HG03565 (cell line): ENCODE measurements around the gene FSTL4.

Source experiments
- ATAC-seq: cut with Tn5 transposase; IDR thresholded peaks from one replicate; pipeline ENCODE4 v1.9.1; 2021; ENCODE audit warnings: mild to moderate bottlenecking, moderate library complexity; ENCODE audit not compliant: unreplicated experiment

The FSTL4 gene

DNA sequence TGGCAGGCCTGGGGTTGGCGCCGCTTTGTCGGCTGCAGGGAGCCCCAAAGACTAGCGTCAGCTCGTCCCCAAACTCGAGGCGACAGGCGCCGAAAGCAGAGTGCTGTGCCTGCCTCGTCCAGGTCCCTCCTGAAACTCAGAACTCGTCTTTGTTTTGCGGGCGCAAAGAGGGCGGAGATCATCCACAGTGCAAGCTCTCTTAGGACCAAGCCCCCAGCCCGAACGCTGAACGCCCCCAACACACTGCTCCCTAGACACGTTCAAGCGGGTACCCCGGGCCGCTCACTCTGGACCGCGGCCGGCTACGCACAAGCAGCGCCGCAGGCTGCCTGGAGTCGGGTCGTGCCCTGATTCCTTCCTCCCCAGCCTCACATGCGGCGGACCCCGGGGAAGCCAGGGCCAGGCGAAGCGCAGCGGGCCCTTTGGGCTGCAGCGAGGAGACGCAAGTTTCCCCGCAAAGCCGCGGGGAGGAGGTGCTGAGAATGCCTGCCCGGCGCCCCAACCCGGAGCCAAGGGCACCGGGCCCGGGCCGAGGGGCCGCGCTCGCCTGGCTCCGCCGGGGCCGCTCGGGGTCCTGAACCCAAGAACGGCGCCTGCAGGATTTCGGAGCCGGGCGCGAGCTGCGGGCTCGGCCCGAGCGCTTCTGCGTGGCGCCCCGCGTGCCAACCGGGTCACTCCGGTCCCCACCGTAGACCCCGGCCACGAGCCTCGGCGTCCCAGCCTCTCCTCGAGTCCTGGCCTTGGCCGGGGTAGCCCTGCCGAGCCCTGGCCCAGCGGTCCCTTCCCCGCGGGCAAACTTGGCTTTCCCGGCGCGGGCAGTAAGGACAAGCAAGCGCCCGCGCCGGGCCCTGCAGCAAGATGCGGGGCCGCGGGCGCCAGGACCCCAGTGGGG is 738 bp downstream of the FSTL4 start:
- no peak for ATAC-seq

DNA sequence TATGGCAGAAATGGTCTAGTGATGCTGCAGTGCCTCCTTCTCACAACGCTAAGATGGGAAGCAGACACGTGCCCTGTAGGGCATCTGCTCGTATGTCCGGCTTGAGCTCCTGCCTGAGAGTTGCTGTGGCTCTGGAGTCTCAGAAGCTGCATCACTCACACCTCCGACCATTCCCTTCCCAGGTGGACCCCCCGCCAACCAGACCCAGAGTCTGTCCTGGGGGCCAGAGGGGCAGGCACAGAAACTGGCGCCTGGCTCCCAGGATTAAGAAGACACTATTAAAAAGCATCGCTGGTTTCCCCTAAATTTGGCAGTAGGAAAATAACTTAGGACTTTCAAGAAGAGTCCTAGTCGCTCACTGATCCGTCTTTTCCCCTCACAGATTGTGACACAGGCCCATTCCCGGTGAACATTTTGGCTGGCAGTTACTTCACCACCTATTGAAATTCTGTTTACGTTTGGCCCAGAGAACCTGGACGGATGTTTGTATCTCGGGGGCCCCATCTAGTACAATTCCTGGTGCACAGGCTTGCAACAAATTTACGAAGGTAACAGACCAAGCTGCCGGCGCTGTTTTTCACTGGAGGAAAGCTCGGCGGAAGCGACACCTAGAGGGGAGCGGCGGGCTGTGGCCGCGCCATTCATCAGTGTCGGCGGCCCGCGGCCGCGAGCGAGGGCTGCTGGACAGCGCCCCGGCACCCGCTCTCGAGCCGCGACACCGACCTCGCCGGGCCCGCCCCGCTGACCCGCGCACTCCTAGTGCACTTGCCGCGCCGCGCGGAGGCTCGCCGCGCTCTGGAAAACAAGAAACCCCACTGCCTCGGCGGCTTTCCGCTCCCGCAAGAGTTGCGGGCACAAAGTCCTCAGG is 1.6 kb downstream of the FSTL4 start:
- ATAC-seq: no peak

GRCh38 chr5:133607451-133607850 is 4.9 kb downstream of the FSTL4 start:
- no peak for ATAC-seq

- ATAC-seq: no peak
These were observed 5.5 kb downstream of the FSTL4 start for GRCh38 chr5:133606835-133607234.

DNA sequence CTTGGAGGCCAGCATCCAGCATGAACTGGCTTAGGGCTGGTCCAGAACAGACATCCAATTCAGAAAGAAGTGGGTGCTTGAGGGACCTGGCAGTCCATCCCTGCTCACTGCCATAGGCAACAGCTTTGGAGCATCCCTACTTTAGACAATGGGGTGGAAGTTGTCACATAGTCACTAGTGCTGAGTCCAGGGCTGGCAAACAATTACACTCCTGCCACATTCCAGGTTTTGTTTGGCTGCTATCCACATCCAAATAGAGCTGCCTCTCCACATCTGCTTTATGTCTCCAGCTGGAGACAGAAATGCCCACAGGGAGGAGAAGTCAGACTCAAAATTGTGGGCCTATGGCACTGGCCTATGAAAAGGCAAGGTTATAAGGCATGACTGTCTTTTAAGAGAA is 7.0 kb downstream of the FSTL4 start:
- ATAC-seq: no peak

GRCh38 chr5:133603711-133604110 is 8.6 kb downstream of the FSTL4 start:
- no peak for ATAC-seq

- ATAC-seq: no peak
These were observed 9.4 kb downstream of the FSTL4 start for GRCh38 chr5:133602835-133603380.

GRCh38 chr5:133599600-133599999 is 12.7 kb downstream of the FSTL4 start:
- ATAC-seq: no peak

- no peak for ATAC-seq
These were observed 13.3 kb downstream of the FSTL4 start for GRCh38 chr5:133599044-133599443.

- ATAC-seq: no peak
These were observed 16.3 kb downstream of the FSTL4 start for GRCh38 chr5:133596049-133596448.

- no peak for ATAC-seq
These were observed 16.9 kb downstream of the FSTL4 start for GRCh38 chr5:133595465-133595864.

DNA sequence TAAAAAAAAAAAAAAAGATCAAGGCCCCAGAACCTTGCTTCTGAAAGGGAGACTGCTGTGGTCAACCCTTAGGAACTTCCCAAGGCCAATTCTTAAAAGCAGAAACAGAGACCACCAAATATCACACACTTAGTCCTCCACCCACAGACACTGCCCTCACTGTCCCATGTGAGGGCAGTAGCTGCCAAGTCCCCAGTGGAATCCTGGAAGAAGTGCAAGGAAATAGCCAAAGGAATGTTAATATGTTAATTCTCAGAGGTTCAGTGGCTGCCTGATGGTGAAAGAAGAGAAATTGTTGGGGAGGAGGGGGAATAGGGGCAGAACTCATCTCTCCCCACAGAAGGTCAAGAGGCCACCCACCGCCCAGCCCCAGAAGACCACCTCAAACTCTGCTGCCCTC is 23.1 kb downstream of the FSTL4 start:
- ATAC-seq: no peak

GRCh38 chr5:133582971-133583370 is 29.4 kb downstream of the FSTL4 start:
- no peak for ATAC-seq

DNA sequence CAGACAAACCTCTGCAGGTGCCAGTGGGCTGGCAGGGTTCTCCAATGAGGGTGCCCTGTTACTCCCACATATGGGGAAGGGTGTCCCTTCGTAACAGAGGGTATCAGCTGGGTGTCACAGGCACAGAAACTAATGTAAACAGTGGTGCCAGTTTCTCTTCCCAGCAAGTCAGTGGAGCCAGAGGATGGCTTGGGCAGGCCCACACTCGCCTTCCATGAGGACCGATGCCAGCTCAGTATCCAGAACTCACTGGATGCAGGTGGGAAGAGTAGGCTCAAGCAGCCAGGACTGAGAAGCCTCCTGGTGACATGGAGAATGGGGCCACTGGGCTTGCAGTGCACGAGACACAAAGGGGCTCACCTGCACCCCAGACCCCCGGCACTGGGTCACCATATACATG is 30.4 kb downstream of the FSTL4 start:
- ATAC-seq: no peak

- no peak for ATAC-seq
These were observed 31.0 kb downstream of the FSTL4 start for GRCh38 chr5:133581348-133581747.

DNA sequence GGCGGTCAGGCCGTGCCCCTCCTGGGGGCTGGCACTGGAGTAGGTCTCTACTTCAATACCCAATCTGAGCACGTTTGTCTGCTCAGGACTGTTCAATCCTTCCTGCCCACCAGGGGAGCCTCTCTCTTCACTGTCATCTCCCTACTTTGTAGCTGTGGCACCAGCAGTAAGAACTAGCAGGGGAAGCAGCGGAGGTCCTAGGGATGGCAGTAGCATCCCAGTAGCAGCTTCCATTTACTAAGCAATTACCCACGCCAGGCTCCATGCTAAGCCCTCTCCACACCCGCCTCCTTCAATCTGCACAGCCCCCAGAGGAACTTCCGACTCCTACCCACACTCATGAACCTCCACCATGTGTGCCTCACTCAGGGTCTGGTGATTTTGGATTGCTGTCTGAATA is 31.7 kb downstream of the FSTL4 start:
- ATAC-seq: no peak

DNA sequence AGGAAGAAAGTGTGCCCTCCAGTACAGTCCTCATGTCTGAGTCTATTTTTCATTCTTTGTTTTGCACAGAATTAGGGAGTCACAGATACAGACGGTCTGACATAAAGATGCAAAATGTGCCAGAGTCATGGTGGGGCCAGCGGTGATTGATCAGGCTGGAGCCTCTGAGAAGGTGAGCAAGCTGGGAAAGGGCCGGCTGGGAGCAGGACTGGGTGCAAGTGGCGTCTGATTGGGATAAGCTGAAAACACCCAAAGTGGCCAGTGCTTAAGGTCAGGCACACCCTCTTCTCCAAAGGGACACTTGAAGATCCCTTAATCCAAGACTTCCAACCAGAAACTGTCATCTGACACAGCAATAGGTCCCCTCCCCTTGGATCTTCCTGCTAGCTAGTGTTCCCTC is 32.6 kb downstream of the FSTL4 start:
- no peak for ATAC-seq

- no peak for ATAC-seq
These were observed 43.0 kb downstream of the FSTL4 start for GRCh38 chr5:133569347-133569746.

DNA sequence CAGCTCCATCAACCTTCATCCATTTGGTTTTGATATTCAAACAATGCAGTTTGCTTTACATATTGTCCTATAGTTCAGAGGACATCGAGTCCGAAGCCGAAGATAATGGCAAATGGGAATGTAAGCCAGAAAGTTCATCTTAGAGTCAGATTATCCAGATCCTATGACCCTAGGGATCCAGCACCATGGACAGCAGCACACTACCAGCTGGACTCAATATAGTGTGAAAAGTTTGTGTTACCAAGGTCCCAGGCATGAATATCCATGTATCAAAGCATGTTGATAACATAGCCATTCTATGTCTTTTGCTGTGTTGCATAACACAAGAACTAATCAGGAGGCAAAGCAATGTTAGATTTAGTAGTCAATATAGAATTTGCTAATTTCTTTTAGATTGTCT is 46.3 kb downstream of the FSTL4 start:
- no peak for ATAC-seq

DNA sequence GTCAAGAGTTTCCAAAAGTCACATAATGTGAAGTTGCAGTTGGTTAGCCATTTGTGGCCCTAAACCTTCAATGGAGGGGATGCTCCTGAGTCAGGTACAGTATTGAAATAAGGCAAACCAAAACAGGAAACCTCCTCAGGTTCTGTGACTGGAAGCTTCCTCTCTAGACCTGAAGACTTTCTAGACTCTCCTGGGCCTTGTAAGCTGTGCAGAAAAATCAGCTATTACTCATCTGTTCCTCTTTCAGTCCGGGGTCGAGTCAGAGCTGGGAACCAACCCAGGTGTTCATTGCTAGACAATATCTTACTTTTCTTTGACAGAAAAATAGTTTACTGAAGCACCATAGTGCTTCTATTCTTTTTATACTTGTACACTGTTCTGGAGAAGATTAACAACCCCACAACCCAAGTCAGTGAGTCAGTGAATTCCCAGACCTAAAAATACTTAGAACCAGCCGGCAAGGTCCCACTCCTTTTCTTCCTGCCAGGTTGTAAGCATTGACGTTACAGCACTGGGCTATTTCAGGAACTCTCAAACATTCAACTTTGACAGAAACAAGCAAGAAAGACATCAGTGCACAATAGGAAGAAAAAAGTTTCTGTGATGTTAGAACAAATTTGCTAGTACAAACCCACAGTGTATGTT is 47.3 kb downstream of the FSTL4 start:
- ATAC-seq: no peak

DNA sequence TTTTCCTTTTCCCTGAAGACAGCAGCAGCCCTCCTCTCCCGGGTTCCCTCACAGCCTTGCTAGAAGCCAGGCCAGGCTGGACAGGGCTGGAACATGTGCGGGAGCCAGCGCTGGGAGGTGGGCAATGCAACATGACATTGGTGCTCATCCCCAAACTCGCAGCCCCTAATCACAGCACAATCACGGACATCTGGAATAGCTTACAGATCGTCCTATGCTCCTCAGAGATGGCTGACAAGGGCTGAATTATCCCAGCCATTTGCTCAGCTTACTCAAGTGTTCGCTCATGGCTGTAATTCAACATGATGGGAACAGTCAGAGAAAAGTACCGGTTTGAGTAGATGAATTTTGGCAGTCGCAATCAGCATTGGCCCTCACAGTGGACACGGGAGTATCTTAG is 49.8 kb downstream of the FSTL4 start:
- ATAC-seq: no peak
